Testis (tissue), 2 donors: ENCODE results near the gene ANAPC2.

ENCODE experiments used
- CTCF ChIP-seq, 3 experiments: fragments of 450-650 bp in 2 of 3; fragments of 200-600 bp in 1 of 3; sonication (generic) in 1 of 3; IDR thresholded peaks; one replicate each; pipeline ENCODE4 v1.5.1; 2016 to 2019; ENCODE audit warnings: antibody characterized with exemption in 3 of 3, mild to moderate bottlenecking in 2 of 3, moderate library complexity in 1 of 3
- POLR2A ChIP-seq: fragments of 450-650 bp; IDR thresholded peaks from one replicate; pipeline ENCODE4 v1.6.1; 2017; ENCODE audit warnings: antibody characterized with exemption, mild to moderate bottlenecking, moderate library complexity

GRCh38 chr9:137185921-137186320 lies 2.4 kb downstream of the ANAPC2 start:
- TF ChIP-seq CTCF (IDR thresholded peaks at IDR 0.05), result no peak
- no peak for TF ChIP-seq POLR2A
